HPDE6-E6E7 (cell line): Measurements from ENCODE around the gene BBS12.
"Not testable (repeated sequence)": the region's sequence is repeated elsewhere in the genome, so short reads cannot be mapped to it uniquely, and the experiment has no call there.

Experiments
- DNase-seq: peaks from one replicate; pipeline ENCODE4 v3.0.0; 2011; ENCODE audit warnings: missing footprints; ENCODE audit errors: extremely low spot score

Gene BBS12

GRCh38 chr4:122765692-122766352 lies 33.3 kb downstream of the BBS12 start:
- no peak for DNase-seq

- no peak for DNase-seq
These were observed 33.8 kb downstream of the BBS12 start for GRCh38 chr4:122766353-122766705.

GRCh38 chr4:122766950-122767349 lies 34.4 kb downstream of the BBS12 start:
- no peak for DNase-seq

- no peak for DNase-seq
These were observed 39.2 kb downstream of the BBS12 start for GRCh38 chr4:122771724-122772123.

- DNase-seq: no peak
These were observed 39.8 kb downstream of the BBS12 start for GRCh38 chr4:122772311-122772710.

- DNase-seq: no peak
These were observed 40.5 kb downstream of the BBS12 start for GRCh38 chr4:122772986-122773385.

- no peak for DNase-seq
These were observed 42.5 kb downstream of the BBS12 start for GRCh38 chr4:122775039-122775438.

- DNase-seq: no peak
These were observed 43.7 kb downstream of the BBS12 start for GRCh38 chr4:122775987-122776836.

- DNase-seq: no peak
These were observed 44.4 kb downstream of the BBS12 start for GRCh38 chr4:122776916-122777315.

GRCh38 chr4:122777846-122778673 lies 45.6 kb downstream of the BBS12 start:
- no peak for DNase-seq

GRCh38 chr4:122781486-122781885 lies 49.0 kb downstream of the BBS12 start:
- DNase-seq: no peak

GRCh38 chr4:122783301-122784215 lies 51.1 kb downstream of the BBS12 start:
- peak; percentile 68 for DNase-seq

- DNase-seq: no peak
These were observed 51.8 kb downstream of the BBS12 start for GRCh38 chr4:122784261-122784660.

GRCh38 chr4:122785099-122785498 lies 52.6 kb downstream of the BBS12 start:
- DNase-seq: no peak

- DNase-seq: peak; percentile 60
These were observed 53.8 kb downstream of the BBS12 start for GRCh38 chr4:122786296-122786695.

- DNase-seq: not testable (repeated sequence)
These were observed 54.4 kb downstream of the BBS12 start for GRCh38 chr4:122786920-122787319.

- DNase-seq: no peak
These were observed 55.4 kb downstream of the BBS12 start for GRCh38 chr4:122787940-122788339.

GRCh38 chr4:122788935-122789334 lies 56.4 kb downstream of the BBS12 start:
- DNase-seq: no peak

- no peak for DNase-seq
These were observed 61.3 kb downstream of the BBS12 start for GRCh38 chr4:122793811-122794210.
